Fibroblast of skin of right quadriceps (primary cell): ENCODE results near the gene ALG11.
A peak's percentile ranks its signal among the peaks of the same experiment; 100 is the strongest.
"Not testable (repeated sequence)": the region's sequence is repeated elsewhere in the genome, so short reads cannot be mapped to it uniquely, and the experiment has no call there.

Source experiments
- DNase-seq: peaks from one replicate; pipeline ENCODE4 v3.0.0-alpha.2; 2013

ALG11 gene

GRCh38 chr13:52011632-52012511 is at the start of gene ALG11:
Gene ALG11, plus strand, starts transcription at chr13:52012398. Its CDS starts 21 bp downstream, at chr13:52012419.
- peak; percentile 98 for DNase-seq

- no peak for DNase-seq
These were observed 46.0 kb upstream of the ALG11 start for GRCh38 chr13:51966186-51966585.

GRCh38 chr13:51967482-51968446 is 44.4 kb upstream of the ALG11 start:
- DNase-seq = no peak

- no peak for DNase-seq
These were observed 41.8 kb upstream of the ALG11 start for GRCh38 chr13:51970349-51970748.

GRCh38 chr13:51971520-51972426 is 40.4 kb upstream of the ALG11 start:
- DNase-seq = no peak

GRCh38 chr13:51974482-51974881 is 37.7 kb upstream of the ALG11 start:
- no peak for DNase-seq

GRCh38 chr13:51976423-51976822 is 35.8 kb upstream of the ALG11 start:
- no peak for DNase-seq

- no peak for DNase-seq
These were observed 35.3 kb upstream of the ALG11 start for GRCh38 chr13:51976890-51977289.

- DNase-seq = no peak
These were observed 34.6 kb upstream of the ALG11 start for GRCh38 chr13:51977625-51978024.

GRCh38 chr13:51978796-51979556 is 33.2 kb upstream of the ALG11 start:
- no peak for DNase-seq

GRCh38 chr13:51980908-51981307 is 31.3 kb upstream of the ALG11 start:
- DNase-seq = no peak

- DNase-seq = peak; percentile 20
These were observed 30.8 kb upstream of the ALG11 start for GRCh38 chr13:51981355-51981754.

- DNase-seq = not testable (repeated sequence)
These were observed 28.9 kb upstream of the ALG11 start for GRCh38 chr13:51983292-51983691.

- not testable (repeated sequence) for DNase-seq
These were observed 27.3 kb upstream of the ALG11 start for GRCh38 chr13:51984904-51985303.

GRCh38 chr13:51988988-51989618 is 23.1 kb upstream of the ALG11 start:
- no peak for DNase-seq

GRCh38 chr13:51993713-51994112 is 18.5 kb upstream of the ALG11 start:
- no peak for DNase-seq

GRCh38 chr13:51995677-51996551 is 16.3 kb upstream of the ALG11 start:
- DNase-seq = no peak

GRCh38 chr13:51996641-51997040 is 15.6 kb upstream of the ALG11 start:
- DNase-seq = no peak

- no peak for DNase-seq
These were observed 15.0 kb upstream of the ALG11 start for GRCh38 chr13:51997186-51997585.
